Prostate gland (tissue), 1 donor: Measurements from ENCODE around the gene CCSAP.
"Not testable (repeated sequence)": the region's sequence is repeated elsewhere in the genome, so short reads cannot be mapped to it uniquely, and the experiment has no call there.

Source experiments
- POLR2A ChIP-seq: fragments of 450-650 bp; IDR thresholded peaks from one replicate; pipeline ENCODE4 v1.6.1; 2016; ENCODE audit warnings: antibody characterized with exemption, mild to moderate bottlenecking
- POLR2AphosphoS5 ChIP-seq: sonication (generic); formaldehyde crosslinking; IDR thresholded peaks from one replicate; pipeline ENCODE4 v1.6.1; 2017; ENCODE audit warnings: antibody characterized with exemption

DNA sequence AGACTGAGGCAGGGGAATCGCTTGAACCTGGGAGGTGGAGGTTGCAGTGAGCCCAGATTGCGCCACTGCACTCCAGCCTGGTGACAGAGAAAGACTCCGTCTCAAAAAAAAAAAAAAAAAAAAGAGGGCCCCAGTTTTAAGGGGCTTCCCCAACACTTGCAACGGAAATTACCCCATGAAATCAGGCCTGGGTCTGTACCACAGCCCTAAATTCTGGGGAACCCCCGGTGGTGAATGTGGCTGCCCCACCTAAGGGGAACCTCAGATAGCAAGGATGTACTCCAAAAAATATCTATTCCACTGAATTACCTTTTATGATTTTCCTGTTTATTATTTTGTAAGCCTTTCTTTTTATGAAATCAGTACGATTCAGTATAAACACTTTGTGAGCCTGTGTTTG, 15.1 kb downstream of the CCSAP start:
- TF ChIP-seq POLR2A, POLR2AphosphoS5: not testable (repeated sequence)
